HG03060 (cell line): ENCODE data around the gene TCF7.

Experiments
- ATAC-seq: cut with Tn5 transposase; IDR thresholded peaks from one replicate; pipeline ENCODE4 v1.9.1; 2021; ENCODE audit warnings: low read depth, moderate number of reproducible peaks; ENCODE audit not compliant: unreplicated experiment

The TCF7 gene

GRCh38 chr5:134088994-134089560, 25.4 kb upstream of the TCF7 start:
- no peak for ATAC-seq

- ATAC-seq, result no peak
Observed at GRCh38 chr5:134090522-134090921, 24.0 kb upstream of the TCF7 start.

- ATAC-seq, result no peak
Observed at GRCh38 chr5:134091626-134092121, 22.8 kb upstream of the TCF7 start.

GRCh38 chr5:134092875-134093274, 21.6 kb upstream of the TCF7 start:
- ATAC-seq, result no peak

GRCh38 chr5:134093351-134093750, 21.1 kb upstream of the TCF7 start:
- no peak for ATAC-seq

- ATAC-seq, result no peak
Observed at GRCh38 chr5:134095293-134095692, 19.2 kb upstream of the TCF7 start.

- ATAC-seq, result no peak
Observed at GRCh38 chr5:134095887-134096589, 18.4 kb upstream of the TCF7 start.

- ATAC-seq, result no peak
Observed at GRCh38 chr5:134097211-134097749, 17.2 kb upstream of the TCF7 start.

GRCh38 chr5:134098690-134099089, 15.8 kb upstream of the TCF7 start:
- ATAC-seq, result no peak

- ATAC-seq, result no peak
Observed at GRCh38 chr5:134099288-134099872, 15.1 kb upstream of the TCF7 start.

- ATAC-seq, result no peak
Observed at GRCh38 chr5:134099939-134100282, 14.6 kb upstream of the TCF7 start.

GRCh38 chr5:134100283-134101091, 14.0 kb upstream of the TCF7 start:
- peak; percentile 69 for ATAC-seq

GRCh38 chr5:134101686-134102439, 12.6 kb upstream of the TCF7 start:
- ATAC-seq, result no peak

GRCh38 chr5:134103397-134103796, 11.1 kb upstream of the TCF7 start:
- no peak for ATAC-seq

GRCh38 chr5:134103998-134104654, 10.4 kb upstream of the TCF7 start:
- no peak for ATAC-seq

GRCh38 chr5:134106991-134107701, 7.3 kb upstream of the TCF7 start:
- no peak for ATAC-seq

- no peak for ATAC-seq
Observed at GRCh38 chr5:134107779-134108178, 6.7 kb upstream of the TCF7 start.

GRCh38 chr5:134110382-134110781, 4.1 kb upstream of the TCF7 start:
- no peak for ATAC-seq
